Suppressor macrophage treated with lipopolysaccharide for 1 hour (primary cell): Measurements from ENCODE around the gene KANSL1L.
A peak's percentile ranks its signal among the peaks of the same experiment; 100 is the strongest.

Experiments
- DNase-seq, 3 donors: peaks; one replicate each; pipeline ENCODE4 v3.0.0-alpha.2; 2020 to 2022

Gene KANSL1L

DNA sequence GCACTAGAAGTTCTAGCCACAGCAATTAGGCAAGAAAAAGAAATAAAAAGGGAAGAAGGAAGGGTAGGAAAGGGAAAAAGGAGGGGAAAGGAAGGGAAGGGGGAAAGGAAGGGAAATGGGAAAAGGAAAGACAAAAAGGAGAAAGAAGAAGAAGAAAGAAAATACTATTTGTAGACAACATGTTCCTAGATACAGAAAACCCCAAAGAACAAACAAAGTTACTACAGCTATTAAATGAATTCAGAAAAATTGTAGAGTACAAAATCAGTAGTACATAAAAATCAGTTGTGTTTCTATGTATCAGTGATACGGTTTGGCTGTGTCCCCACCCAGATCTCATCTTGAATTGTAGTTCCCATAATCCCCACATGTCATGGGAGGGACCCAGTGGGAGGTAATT lies 116.5 kb downstream of the KANSL1L start:
- DNase-seq: no peak

DNA sequence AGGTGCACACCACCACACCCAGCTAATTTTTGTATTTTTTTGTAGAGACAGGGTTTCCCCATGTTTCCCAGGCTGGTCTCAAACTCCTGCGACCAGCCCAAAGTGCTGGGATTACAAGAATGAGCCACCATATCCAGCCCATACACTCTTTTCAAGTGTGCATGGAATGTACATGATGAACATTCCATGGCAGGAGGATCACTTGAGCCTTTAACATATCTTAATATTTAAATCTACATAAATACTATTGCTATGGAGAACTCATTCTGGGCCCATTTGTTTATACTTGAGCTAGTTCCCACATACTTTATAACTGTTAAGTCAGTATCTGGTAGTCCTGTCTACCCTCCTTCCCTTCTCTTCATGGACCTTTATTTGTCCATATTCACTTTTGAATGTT lies 120.3 kb downstream of the KANSL1L start:
- DNase-seq: no peak

DNA sequence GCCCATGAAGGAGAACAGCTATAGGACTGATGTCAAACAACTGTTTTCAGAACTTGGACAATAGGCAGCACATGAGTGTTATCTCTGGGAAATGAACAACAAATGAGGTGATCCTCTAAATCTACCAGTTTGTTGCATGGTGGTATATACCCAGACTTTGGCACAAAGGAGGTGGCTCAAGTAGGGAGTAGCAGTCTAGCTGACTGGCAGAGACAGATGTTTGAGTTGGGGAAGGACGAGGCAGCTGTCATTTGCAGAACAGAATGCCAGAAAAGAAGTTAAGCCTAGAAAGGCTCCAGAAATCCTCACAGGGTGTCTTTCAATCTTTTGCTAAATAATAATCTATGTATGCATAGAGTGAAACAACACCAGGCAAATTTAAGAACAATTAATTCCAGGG lies 121.4 kb downstream of the KANSL1L start:
- no peak for DNase-seq

DNA sequence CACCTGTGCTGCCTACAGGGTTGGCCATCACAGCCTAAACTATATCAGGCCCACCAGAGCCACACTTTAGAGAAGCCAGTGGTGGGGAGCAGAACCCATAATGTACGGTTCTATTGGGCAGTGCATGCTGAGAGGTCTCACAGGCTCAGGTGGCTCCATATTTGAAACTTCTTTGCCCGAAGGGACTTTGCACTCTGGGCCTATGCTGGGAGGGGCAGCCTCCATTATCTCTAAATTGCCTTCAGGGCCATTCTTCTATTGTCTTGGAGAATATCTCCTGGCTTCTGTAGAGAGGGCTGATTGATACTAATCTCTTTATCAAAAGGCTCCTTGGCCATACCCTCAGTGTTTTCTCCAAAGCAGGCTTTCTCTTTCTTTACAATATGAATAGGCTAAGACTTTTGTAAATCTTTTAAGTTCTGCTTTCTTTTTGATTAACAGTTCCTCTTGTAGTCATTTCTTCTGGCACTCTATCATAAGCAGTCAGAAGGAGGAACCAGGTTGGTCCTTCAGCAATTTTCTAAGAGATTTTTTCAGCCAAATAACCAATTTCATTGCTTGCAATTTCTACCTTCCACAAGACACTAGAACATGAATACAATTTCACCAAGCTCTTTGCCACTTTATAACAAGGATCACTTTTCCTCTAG lies 124.2 kb downstream of the KANSL1L start:
- DNase-seq: peak; percentile 6 to 37 (median 32)

DNA sequence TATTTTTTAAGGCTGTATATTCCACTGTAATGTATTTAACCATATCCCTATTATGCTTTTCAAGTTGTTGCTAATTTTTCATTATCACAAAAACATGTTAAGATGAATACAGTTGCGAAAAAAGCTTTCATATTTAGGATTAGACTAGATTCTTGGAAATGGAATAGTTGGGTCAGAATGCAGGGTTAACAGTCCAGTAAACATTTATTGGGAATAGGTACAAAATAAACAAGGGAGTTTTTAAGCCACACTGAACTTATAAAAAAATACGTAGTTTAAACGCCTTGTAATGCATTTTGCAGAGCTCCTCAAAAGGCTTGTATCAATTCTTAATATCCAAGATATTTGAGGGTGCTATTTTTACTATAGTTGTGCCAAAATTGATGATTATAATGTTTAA lies 133.1 kb downstream of the KANSL1L start:
- no peak for DNase-seq

DNA sequence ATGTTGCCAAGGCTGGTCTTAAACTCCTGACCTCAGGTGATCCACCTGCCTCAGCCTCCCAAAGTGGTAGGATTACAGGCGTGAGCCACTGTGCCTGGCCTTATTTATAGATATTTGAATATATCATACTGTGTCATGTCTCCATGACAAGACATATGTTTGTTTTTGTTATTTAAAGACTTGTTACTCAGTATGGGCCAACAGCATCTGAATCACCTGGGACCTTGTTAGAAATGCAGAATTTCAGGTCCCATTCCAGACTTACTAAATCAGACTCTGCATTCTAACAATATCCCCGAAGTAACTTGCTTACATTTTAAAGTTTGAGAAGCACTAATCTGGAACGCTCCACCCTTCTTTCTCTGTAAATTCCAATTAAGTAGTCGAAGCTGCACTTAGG lies 135.5 kb downstream of the KANSL1L start:
- no peak for DNase-seq

DNA sequence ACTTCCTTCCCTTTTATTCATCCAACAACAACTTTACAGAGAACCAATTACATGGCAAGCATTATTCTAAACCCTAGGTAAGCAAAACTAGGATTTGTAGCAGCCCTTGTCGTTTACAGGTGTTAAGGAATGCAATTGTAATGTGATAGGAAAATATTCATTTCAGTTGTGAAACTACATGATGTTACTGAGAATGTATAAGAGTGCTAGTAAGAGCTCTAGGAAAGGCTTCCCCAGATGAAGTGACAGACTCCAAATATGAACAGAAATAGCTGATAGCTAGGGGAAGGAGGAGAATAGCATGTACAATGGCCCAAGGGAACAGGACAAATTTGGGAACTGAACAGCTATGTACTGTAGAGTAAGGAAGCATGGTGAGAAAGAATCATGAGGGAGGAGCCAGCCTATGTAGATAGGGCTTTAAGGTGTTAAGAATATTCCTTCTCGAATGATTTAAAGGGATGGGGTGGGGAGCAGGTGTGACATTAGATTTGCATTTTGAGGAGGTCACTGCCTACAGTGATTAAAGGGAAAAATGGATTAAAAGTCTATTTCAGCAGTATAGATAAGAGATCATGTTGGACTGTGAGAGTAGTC lies 137.0 kb downstream of the KANSL1L start:
- DNase-seq: no peak

DNA sequence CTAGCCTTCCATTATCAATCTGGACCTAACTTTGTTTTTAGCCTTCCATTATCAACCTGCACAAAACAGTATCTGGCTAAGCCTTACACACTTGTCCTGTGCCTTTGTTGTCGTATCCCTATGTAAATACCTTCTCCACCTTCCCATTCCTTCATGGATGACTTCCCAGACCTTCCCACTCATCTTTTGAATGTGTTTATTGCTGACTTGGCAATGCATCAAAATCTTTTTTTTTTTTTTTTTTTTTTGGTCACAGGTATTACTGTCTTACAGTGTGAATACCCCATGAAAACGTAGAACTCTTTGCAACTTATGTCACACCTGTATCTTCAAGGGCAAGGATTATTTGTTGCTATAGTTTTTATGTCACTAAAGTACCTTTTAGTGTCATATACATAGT lies 143.0 kb downstream of the KANSL1L start:
- no peak for DNase-seq

DNA sequence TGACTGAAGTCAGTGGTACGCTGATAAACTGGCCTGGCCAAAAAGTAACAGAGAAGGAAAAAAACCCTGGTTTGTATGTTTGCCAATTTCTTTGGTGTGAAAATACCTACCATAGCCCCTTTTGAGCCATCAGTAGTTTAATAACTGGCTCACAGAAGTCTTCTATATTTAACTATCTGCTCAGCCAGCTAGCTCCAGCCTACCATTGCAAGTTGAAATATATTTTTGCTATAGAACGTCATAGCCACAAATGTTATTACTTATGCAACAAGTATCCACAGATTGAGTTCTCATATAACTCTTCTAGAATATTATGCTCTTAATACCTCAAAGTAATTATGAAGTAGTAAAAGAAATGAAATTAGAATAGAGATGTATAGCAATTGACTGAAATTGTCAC lies 143.6 kb downstream of the KANSL1L start:
- DNase-seq: no peak

DNA sequence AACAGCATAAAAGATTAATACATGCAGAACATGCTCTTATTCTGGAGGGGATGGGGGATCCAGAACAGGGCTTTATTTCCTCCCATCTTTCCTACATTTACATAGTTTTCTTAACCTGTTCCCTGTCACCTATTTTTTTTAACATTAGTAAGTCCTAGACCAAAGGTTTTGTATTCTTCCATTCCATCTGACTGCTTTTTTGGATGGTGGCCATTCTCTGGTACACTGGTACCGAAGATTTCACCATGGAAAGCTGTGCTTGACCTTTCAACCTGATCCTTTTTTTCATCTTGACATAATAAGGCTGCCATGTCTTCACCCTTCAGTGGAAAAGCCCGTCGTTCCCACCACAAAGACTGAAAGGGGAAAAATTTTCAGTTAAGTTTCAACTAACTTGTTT lies 148.4 kb downstream of the KANSL1L start:
- DNase-seq: no peak

DNA sequence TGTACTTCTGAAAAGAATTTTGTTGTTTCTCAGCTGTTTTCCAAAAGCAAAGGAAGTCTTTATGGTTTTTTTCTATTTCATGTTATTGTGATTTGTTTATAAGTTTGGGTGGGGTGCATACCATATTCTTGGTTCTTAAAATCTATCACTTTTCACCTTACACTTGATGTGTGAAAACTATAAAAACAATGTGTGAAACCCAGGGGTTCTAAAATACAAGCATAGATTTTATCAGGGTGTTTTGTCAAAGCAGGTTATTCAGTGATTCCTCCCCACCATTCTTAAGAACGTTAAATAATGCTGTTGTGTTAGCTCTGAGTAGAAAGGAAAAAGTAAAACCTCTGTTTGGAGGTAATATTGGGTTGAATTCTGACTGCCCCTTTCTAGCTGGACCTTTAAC lies 151.1 kb downstream of the KANSL1L start:
- DNase-seq: no peak

DNA sequence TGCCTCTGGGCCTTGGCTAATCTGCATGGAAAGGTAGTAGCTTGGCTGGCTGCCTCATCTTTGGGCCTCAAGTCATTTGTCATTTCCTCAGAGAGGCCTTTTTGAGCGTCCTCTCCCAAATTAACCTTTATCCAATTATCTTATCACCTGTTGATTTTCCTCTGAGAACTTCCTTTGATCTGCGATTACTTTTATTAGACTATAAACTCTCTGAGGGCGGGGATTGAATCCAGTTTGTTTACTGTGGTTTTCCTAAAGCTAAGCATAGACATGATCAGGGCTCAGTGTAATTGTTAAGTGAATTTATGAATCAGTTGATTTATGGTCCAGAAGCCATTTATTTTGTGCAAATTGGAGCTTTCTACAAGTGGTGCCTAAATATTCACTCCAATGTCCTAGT lies 161.3 kb downstream of the KANSL1L start:
- DNase-seq: no peak

DNA sequence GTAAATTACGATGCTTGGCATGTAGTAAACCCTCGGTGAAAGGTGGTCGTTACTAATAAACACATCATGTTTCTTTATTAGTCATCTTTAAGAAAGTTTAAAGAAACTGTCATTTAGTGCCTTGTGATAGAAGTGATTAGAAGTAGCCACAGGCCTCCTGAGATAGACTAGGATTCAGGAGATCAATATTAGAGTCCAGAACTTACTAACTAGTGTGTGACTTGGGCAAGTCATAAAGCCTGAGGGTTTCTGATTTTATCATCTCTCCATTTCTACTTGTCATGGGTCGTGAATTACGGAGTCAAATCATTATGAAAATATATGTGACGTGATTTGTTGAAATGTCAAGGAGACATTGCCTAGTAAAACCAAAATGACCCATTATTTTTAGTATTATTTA lies 162.1 kb downstream of the KANSL1L start:
- no peak for DNase-seq

DNA sequence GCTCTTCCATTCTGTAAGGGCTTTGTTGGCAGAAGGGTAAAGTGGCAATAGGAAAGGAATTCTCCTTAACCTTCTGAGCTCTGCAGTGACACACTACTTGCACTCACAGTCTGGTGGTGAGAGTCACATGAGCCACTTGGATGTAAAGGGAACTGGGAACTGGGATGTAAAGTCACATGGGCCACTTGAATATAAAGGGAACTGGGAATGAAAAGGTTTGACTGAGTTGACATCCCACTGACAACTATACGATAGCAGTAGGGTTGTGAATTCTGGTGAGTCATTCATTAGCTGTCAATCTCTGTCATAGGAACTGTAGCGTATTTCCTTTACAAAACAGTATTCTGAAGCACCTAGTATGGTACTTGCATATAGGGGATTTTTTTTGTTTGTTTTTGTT lies 163.3 kb downstream of the KANSL1L start:
- DNase-seq: peak; percentile 81 to 93 (median 93)

DNA sequence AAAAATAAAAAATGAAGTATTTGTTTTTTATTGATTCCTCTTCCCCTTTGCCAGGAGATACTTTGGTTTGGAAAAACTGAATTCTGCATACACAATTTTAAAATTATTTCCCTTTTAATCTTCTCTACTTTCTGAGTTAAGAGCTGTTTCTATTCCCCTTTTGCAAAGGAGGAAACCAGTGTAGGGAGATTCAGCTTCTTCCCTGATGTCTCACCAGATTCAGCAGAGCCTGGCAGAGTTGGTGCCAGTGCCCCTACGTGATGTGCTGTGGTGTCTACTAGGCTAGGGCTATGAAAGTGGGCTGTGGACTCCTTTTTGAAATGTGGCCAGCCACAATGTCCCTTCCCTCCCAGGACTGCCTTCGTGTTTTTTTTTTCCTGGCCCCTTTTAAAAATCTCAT lies 166.3 kb downstream of the KANSL1L start:
- DNase-seq: peak; percentile 72 to 78 (median 75)

DNA sequence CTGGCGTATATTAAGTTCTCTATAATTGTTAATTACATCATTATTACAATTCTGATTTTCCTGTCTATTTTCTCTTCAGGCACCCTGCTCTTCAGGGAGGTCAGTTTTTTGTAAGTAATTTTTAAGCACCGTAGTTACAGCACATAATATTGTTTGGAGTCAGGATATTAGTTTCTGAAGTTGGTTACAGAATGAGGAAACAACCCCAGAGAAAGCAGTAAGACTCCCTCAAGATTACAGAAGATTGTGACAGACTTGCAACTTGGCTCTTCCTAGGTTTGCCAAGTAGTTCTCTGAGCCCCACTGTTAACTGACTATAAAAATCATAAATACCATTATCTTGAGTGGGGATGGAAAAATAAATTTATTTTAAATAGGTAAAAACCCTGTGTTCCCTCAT lies 167.8 kb downstream of the KANSL1L start:
- DNase-seq: peak; percentile 39 to 63 (median 62)

DNA sequence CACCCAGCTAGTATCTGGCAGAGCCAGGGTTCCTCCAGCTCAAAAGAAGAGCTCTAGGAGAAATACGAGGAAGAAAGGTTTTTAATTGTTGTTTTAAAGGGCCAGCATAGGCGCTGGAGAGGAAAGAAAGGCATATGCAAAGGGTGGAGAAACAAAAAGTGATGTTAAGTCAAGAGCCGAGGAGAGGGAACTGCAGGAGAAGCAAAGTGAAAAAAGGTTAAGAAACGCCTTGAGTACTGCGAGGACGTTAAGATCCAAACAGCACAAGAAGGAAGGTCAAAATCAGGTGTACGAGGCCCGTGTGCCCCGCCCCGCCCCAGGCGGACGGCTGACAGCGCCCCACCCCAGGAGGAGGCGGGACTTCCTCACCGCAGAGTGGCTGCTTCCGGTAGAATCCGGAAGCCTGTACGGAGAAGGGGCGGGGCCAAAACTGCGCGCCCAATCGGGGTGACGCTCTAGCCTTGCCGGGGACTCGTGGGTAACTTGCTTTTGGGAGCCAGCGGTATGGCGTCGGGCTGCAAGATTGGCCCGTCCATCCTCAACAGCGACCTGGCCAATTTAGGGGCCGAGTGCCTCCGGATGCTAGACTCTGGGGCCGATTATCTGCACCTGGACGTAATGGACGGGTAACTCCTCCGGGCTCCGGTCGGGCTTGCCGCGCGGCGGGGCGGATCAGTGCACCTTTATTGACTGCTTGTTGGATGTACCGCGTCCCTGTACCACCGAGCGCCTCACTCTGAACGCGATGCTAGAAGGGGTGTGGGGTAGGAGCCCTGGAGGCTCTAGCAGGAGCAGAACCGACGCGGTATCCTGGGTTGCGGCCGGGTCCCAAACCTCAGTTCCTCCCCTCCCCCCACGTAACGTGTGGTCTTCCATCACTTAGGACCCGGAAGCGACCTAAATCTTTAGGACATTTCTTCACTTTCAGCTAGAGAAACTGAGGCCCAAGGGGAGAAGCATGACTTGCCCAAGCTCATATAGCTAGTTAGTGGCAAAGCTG lies 168.8 kb downstream of the KANSL1L start, which contains the start of gene RPE:
TSS of gene RPE (plus strand) at position 481 of the 1,000 bp plus-strand sequence. CDS start at position 505, 24 bp downstream.
- DNase-seq: peak; percentile 98 to 99 (median 99)

DNA sequence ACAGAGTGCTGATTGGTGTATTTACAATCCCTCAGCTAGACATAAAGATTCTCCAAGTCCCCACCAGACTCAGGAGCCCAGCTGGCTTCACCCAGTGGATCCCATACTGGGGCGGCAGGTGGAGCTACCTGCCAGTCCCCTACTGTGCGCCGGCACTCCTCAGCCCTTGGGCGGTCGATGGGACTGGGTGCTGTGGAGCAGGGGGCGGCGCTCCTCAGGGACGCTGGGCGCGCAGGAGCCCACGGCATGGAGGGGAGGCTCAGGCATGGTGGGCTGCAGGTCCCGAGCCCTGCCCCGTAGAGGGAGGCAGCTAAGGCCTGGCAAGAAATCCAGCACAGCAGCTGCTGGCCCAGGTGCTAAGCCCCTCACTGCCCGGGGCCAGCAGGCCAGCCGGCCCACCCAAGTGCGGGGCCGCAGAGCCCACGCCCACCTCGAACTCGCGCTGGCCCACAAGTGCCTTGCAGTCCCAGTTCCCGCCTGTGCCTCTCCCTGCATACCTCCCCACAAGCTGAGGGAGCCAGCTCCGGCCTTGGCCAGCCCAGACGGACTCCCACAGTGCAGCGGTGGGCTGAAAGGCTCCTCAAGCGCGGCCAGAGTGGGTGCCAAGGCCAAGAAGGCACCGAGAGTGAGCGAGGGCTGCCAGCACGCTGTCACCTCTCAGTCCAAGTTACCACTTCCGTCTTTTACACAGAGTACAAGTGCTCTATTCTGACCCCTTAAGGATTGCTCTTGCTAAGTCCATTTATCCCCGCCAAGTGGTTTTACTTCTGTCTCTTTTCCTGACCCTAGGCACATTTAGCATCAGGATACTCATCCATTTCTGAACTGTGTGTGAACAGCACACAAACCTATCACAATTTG lies 170.5 kb downstream of the KANSL1L start:
- no peak for DNase-seq

DNA sequence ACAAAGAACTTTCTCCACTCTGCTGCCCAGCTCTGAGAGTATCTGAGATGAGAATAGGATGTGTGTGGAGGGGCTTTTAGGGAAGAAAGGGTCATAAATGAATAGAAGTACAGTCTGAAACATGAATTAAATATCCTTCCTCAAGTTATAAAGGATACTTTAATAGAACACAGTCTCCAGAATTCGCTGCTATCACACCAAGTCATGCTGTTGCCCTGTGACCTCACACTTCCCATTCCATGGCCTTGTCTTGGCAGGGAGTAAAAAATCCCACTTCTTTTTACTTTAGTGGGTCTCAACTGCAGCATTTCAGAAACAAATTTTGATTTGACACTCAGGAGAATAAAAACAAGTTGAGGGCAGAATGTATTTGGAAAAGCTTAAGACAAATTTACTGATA lies 172.6 kb downstream of the KANSL1L start:
- no peak for DNase-seq

DNA sequence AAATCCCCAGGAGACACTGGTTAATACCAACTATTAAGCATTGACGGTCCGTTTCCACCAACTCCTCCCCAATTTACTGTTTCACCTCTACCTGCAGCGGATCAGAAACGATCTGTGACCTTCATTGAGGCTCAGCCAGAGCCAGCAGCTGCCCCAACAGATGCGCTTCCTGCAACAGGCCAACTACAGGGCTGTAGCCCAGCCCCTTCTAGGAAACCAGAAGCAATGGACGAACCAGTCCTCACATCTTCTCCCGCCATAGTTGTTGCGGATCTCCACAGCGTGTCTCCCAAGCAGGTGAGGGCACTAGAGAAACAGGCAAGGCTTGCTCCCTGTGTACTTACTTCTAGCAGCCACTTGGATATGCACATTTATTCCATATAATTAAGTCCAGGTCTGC lies 177.2 kb downstream of the KANSL1L start:
- DNase-seq: no peak

DNA sequence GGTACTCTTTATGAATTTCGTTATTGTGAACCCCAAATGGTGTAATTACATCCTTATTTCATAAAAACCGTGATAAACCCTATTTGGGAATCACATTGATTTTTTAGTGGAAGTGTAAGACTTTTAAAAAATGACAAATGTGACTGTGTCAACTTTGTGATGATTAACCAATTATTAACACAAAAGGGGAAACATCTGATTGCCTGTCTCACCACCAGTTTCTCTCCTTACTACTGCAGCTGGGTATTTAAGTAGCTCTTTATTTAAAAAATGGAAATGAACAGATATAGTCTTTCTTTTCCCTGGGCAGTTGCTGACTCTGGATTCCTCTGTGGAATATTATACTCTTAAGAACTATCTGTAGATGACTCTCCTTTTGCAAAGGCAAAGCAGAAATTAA lies 180.4 kb downstream of the KANSL1L start:
- no peak for DNase-seq

DNA sequence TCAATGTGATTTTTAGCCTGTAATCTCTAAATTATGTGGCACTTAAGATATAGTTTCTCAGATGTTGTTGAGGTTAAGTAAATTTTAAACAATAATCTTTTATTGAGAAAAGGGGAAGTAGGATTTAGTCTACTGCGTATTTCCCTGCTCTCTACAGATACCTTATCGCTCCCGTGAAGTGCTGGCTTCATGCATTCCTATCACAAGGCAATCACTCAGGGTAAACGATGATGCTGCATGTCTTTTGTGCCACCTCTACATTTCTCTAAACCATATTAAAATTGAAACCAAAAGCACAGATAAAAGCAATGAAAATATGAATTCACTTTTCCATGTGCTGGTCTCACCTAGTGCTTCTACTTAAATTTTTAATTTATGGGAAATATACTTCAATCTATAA lies 183.2 kb downstream of the KANSL1L start:
- no peak for DNase-seq

DNA sequence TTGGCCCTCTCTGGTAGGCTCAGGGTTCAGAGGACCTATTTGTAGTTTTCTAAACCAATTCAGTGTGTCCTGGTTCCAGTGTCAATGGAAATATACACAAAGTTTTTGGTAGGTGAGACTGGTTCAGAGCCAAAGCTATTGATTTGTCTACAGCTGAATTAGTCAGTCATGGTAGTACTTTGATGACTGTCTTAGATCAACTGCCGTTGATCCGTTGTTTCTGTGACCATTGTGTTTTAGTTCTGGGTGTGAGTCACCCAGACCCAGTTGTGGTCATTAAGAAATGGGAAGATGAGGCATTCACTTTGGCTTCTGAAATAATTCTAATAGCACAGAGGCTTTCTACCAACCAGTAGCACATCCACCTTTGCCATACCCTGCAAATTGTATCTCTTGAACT lies 184.8 kb downstream of the KANSL1L start:
- DNase-seq: peak; percentile 61 to 81 (median 78)
